ENCODE data around the gene HYDIN.
"Not testable (repeated sequence)": the region's sequence is repeated elsewhere in the genome, so short reads cannot be mapped to it uniquely, and the experiment has no call there.

The HYDIN gene

GRCh38 chr16:71105881-71106280 is 124.6 kb downstream of the HYDIN start:
- DNase-seq (ENCODE audit: low read depth): not testable (repeated sequence)

DNA sequence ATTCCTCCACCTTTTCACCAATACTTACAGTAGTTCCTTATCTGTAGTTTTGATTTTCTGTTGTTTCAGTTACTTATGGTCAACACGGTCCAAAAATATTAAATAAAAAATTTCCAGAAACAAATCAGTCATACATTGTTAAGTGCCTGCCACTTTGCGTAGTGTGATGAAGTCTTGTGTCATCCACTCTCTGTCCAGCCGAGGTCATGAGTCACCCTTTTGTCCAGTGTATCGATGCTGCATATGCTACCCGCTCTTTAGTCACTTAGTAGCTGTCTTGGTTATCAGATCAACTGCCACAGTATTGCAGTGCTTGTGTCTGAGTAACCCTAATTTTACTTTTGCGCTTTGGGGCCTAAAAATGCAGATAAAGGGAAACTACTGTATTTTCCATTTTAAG is 146.9 kb downstream of the HYDIN start:
- DNase-seq (ENCODE audit: low read depth): not testable (repeated sequence)

DNA sequence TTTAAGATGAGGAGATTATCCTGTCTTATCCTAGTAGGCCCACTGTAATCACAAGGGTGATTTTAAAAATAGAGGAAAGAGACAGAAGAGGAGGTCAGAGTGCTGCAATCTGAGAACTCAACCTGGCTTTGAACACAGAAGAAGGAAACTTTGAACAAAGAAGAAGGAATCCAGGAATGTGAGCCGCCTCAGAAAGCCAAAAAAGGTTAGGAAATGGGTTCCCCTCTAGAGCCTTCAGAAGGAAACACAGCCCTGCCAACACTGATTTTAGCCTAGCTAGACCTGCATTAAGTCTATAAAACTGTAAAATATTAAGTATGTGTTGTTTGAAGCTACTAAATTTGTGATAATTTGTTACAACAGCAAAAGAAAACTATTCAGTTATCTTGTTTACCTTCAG is 149.7 kb downstream of the HYDIN start:
- not testable (repeated sequence) for DNase-seq (ENCODE audit: low read depth)

DNA sequence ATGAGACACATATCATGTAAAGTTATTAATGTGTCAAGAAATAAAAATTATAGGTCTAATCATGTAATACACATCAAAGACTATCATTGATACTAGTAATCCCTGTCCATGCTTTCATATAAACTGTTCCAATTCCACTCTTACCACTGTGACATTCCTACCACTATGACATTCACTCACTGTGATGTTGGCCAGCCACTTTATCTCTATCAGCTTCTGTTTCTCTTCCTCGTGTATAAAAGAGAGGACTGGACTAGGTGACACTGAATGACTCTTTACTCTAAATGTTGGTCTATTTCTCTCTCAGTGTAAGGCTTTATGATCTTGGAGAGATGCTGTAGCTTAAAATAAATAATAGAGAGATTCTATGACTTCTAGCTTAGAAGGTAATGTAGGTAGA is 150.3 kb downstream of the HYDIN start:
- DNase-seq (ENCODE audit: low read depth): not testable (repeated sequence)

DNA sequence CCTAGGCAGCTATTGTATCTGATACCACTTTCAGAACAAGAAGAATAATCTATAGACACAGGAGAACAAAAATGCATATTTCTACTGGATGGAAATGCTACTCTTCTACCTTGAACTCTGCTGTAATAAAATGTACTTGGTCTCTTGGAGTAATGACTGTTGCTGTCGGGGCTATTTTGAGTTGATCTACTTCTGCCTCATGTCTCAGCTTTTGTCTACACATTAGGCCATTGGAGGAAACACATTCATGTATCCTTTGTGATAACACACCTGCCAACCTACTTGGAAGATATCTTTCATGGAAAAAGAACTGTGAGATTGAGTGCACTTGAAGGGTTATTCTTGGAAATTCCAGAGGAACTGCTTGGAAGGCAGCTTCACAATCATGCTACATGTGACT is 159.9 kb downstream of the HYDIN start:
- not testable (repeated sequence) for DNase-seq (ENCODE audit: low read depth)

GRCh38 chr16:71069842-71070241 is 160.7 kb downstream of the HYDIN start:
- not testable (repeated sequence) for DNase-seq (ENCODE audit: low read depth)

GRCh38 chr16:71053897-71054609 is 176.5 kb downstream of the HYDIN start:
- DNase-seq (ENCODE audit: low read depth): not testable (repeated sequence)

DNA sequence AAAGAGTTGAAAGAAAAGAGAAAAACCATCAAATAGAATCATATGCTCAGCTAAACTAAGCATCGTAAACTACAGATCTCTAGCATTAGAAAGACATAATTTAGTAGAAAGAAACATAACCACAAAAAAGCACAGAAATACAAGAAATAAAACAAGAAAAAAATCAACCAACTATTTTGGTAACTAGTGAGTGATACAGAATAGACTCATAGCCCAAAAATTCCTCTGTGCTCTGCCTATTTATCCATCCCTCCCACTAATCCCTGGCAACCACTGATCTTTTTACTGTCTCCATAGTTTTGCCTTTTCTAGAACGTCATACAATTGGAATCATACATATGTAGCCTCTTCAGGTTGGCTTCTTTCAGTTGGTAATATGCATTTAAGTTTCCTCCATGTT is 180.2 kb downstream of the HYDIN start:
- not testable (repeated sequence) for DNase-seq (ENCODE audit: low read depth)

DNA sequence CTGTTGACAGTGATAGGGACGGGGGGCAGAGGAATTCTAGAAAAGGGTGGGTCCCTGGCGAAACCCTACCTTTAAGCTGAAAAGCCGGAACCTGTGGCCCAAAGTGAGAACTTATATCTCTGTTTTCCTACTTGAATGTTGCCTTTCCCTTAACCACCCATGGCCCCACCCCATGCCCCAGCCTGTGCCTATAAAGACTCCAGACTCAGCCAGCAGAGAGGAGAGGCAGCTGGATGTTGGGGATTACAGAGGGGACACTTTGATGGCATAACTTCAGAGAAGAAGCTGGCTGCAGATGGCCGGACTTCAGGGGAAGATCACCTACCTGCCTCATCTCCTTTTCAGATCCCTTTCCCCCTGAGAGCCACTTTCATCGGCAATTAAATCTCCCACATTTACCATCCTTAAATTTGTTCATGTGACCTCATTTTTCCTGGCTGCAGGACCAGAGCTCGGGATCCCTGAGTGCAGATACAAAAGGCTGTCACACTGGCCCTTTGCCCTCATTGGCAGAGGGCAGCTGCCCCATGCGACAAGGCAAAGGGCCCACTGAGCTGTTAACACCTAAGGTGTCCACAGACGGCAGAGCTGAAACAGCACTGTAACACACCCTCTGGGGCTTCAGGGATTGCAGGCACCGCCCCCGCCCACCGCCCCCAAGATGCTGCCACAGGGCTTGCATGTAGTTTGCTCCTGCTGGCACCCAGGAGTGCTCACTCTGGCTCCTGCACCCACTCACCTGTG is 191.0 kb downstream of the HYDIN start:
- not testable (repeated sequence) for DNase-seq (ENCODE audit: low read depth)

- not testable (repeated sequence) for DNase-seq (ENCODE audit: low read depth)
These were observed 192.1 kb downstream of the HYDIN start for GRCh38 chr16:71038421-71038820.

- DNase-seq (ENCODE audit: low read depth): not testable (repeated sequence)
These were observed 192.5 kb downstream of the HYDIN start for GRCh38 chr16:71037987-71038386.

DNA sequence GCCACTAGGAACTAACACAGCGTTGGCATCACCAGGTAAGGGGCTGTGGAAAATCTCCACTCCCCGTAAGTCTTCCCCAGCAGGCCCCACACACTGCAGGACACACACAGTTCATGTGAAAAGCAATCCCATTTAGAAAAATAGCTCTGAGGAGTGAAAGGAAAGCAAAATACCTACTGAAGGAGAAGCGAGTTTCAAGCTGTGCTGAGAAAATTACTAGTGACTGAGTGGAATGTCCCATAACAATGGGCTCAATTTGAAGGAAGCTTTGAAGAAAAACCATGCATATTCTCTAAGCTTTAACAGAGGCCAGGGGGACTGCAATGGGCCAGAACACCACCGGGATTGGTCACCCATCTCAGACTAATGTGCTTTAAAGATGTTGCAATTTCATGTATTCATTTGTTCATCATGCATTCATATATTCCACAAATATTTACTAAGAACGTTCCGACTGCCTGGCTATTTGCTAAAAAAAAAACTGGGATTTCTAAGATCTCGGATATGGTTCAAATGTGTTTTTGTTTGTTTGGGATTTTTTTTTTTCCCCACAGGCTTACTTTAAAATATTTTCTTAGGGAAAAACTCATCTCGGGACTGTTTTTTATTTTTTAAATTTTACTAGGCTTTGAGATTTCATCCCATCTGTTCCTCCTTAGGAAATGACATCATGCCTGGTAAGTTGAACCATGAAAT is 202.3 kb downstream of the HYDIN start:
- DNase-seq (ENCODE audit: low read depth): not testable (repeated sequence)

- DNase-seq (ENCODE audit: low read depth): not testable (repeated sequence)
These were observed 203.0 kb downstream of the HYDIN start for GRCh38 chr16:71027511-71027910.

- not testable (repeated sequence) for DNase-seq (ENCODE audit: low read depth)
These were observed 206.6 kb downstream of the HYDIN start for GRCh38 chr16:71023851-71024439.

DNA sequence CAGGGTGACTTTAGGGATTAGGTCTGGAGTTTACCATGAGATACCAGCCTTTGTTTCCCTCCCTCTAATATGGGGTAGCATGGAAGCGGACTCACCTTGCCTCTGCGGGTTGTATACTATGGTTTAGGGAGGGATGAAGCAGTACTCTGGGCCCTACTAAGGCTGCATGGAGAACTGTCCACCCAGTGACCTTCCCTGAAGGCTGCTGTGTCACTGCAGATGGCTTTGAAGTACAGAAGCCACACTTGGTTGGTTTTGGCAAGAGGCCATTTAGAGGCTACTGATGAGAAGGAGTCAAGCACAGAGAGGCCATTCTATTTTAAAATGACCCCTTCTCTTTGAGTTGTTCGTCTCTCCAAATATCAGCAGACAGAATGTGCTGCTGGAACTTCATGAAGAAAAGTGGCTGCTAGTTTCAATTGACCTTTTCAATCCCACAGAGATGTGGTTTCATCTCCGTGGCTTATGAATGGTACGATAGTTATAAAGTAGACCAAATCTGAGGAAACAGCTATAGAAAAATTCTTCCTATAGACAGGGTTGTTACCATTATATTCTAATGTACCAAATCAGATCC is 208.5 kb downstream of the HYDIN start:
- not testable (repeated sequence) for DNase-seq (ENCODE audit: low read depth)

DNA sequence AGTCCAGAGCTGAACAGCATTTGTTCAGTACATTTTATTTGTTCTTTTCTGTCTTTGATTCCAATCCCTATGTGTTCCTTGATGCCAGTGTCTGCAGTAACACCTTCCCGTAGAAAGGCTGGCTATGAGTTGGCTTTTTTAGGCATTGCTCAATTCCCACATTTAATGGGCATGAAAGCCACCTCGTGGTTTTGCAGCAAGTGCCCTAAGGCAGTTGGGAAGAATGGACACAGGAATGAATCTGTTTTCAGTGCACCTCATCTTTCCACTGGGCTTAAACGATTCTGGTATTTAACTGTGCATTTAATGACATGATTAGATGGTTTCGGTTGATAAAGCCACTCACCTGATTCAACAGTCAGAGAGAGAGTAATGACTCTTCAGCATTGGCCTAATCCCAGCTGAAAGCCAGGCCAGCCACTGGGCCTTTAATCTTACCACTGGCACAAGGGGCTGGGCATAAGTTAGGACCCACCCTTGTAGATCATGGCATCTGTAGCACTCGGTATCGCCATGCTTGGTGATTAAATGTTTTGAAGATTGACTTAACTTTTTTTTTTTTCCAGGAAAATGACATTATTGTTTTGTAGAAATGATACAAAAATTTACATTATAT is 211.3 kb downstream of the HYDIN start:
- not testable (repeated sequence) for DNase-seq (ENCODE audit: low read depth)

DNA sequence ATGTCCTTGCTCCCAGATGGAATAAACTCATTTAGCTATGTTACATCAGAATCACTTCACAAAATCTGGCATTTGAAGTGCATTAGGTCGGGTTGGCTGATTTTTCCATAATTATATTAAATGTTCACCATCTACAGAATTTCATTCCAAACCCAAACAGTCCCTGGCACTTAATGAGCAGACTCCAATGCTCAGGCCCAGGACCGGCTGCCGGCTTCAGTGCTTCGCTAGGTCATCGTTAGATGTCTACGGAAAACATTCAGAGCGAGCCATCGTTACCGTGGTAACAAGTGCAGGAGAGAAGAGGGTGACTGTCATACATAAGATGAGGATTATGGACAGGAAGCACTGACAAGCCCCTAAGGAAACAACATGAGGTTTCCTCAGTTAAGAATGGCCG is 215.1 kb downstream of the HYDIN start:
- DNase-seq (ENCODE audit: low read depth): not testable (repeated sequence)

DNA sequence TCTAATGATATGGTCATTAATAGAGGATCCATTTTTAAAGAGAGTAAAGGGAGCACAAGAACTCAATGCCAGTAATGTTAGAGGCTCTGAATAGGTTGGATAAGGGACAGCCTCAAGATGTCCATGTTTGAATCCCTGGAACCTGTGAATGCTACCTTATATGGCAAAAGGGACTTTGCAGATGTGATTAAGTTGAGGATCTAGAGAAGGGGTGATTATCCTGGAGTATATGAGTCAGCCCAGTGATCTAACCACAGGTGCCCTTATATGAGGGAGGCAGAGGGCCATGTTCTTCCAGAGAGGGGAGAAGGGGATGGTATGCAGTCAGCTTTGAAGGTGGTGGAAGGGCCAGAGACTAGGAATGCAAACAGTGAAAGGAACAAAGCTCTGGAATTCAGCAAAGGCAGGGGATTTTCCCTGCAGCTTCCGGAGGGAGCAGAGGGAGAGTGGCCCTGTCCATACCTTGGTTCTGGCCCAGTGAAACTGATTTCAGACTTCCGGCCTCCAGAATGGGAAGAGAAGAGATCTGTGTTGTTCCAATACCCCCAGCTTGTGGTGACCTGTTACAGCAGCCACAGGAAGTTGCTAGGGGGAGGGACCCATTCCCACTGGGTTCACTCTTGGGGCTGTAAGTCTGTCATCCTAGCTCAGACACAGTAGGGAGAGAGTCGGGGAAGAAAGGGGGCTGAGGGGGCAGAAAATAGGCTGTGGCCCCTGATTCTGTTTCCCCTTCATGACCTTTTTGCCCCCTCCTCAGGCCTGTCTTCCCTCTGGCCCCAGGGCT is 220.9 kb downstream of the HYDIN start:
- not testable (repeated sequence) for DNase-seq (ENCODE audit: low read depth)

GRCh38 chr16:71006516-71006915 is 224.0 kb downstream of the HYDIN start:
- DNase-seq (ENCODE audit: low read depth): not testable (repeated sequence)

DNA sequence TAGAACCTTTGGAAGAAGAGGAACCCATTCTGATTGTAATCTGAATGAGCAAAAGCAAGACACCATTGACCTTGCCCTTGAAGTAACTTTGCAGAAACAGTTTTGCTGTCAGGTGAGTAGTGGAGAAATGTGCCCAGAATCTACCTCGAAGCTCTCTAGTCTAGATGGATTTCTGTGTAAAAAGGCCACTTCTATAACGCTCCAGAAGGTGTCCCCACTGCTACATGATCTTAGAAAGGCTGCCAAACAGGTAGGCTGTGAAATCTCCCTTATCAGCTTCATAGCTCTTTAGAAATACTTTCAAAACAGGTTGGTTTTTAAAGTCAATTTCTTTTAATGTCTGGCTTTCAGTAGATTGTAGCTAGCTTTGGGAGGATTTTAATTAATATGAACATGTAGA is 230.8 kb downstream of the HYDIN start:
- peak; percentile 0 for DNase-seq (ENCODE audit: low read depth)

- DNase-seq (ENCODE audit: low read depth): not testable (repeated sequence)
These were observed 234.7 kb downstream of the HYDIN start for GRCh38 chr16:70995799-70996198.
